Astrocyte of the spinal cord (primary cell): ENCODE data around the gene WLS.

Experiments used
- DNase-seq: peaks from one replicate; pipeline ENCODE4 v3.0.0; 2011; ENCODE audit warnings: low read depth, low spot score
- H3K4me3 ChIP-seq: 2 replicates; pipeline ENCODE4 v1.5.1; 2011; ENCODE audit warnings: low read depth, mild to moderate bottlenecking, low read length, moderate library complexity
- CTCF ChIP-seq: IDR thresholded peaks from 2 replicates; pipeline ENCODE4 v1.5.1; 2012; ENCODE audit warnings: low read depth, mild to moderate bottlenecking, low read length, inconsistent platforms
- in situ Hi-C: cut with HindIII; loops from 2 replicates; pipeline ENCODE4 v1.10.0; 2017; ENCODE audit warnings: low sequenced_read_pairs

WLS gene

GRCh38 chr1:68232289-68233148 is at the start of gene WLS:
TSS of gene WLS (minus strand) at chr1:68232523. CDS start at chr1:68232299, 224 bp downstream.
- peak; percentile 78 for DNase-seq
- TF ChIP-seq CTCF: peak; percentile 13
- in situ Hi-C loops: no loop called here
- peak within 1 kb of the TSS; percentile 87 for H3K4me3 ChIP-seq

DNA sequence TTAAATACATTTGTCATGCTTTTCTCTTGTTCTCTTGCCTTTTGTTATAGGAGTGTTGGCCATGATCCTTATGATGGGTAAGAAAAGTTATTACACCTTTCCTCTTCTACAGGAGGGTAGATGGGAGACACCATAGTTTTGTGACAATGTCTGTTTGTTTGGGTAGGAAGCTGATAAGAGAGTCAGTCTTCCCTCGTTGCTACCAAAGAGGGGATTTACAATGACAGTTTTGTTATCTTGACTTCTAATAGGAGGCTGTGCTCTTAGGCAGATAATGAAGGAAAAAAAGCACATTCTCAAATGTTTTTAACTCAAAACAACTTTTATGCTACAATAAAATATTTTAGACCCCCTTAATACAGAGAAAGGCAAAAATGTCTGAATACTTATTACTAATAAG is 48.0 kb upstream of the WLS start:
- in situ Hi-C loops: no loop called here
- no peak overlapping the region for H3K4me3 ChIP-seq
- no peak for DNase-seq
- no peak for TF ChIP-seq CTCF

GRCh38 chr1:68279846-68280245 is 47.5 kb upstream of the WLS start:
- in situ Hi-C loops: no loop called here
- no peak for DNase-seq
- TF ChIP-seq CTCF: no peak
- no peak overlapping the region for H3K4me3 ChIP-seq

GRCh38 chr1:68278221-68278620 is 45.9 kb upstream of the WLS start:
- TF ChIP-seq CTCF: no peak
- no peak overlapping the region for H3K4me3 ChIP-seq
- in situ Hi-C loops: no loop called here
- no peak for DNase-seq

DNA sequence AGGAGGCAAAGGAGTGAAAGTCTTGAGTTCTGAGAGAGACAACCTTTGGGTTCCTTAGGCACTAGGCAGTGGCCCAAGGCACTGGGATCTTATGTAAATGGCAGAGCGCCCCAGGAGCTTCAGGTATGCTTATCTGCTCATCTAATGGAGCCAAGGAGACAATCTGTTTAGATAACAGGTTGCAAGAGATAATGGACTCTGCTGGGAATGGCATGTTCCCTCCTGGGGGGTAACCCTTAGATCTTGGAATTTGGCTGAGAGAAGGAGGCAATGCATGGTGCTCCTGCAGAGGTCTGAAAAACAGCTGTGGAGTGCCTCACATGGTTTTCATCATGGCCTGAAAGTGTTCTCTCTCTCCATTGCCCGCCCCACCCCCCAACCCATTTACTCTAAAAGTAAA is 44.1 kb upstream of the WLS start:
- TF ChIP-seq CTCF: no peak
- no peak for DNase-seq
- in situ Hi-C loops: no loop called here
- H3K4me3 ChIP-seq: no peak overlapping the region

DNA sequence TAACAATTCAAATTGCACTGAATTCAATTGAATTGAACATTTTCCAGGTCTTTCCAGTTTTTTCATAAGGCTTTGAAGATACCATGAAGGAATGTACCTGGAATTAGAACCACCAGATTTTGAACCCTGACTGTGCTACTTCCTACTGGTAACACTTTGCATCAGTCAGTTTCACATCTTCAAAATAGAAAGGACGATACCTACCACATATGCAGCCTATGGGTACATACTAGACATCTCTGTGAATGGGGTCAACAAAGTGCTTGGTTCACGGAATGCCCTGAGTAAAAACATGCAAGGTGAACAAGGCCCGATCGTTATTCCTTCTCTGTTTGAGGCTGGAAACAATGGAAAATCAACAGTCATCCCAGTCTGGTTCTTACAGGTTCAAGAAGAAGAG is 41.2 kb upstream of the WLS start:
- no peak overlapping the region for H3K4me3 ChIP-seq
- DNase-seq: no peak
- TF ChIP-seq CTCF: no peak
- in situ Hi-C loops: no loop called here

- DNase-seq: no peak
- in situ Hi-C loops: no loop called here
- no peak overlapping the region for H3K4me3 ChIP-seq
- no peak for TF ChIP-seq CTCF
Observed at GRCh38 chr1:68271596-68271995, 39.3 kb upstream of the WLS start.
